Activated naive CD4-positive, alpha-beta T cell treated with anti-CD3 and anti-CD28 coated beads, Interleukin-2, amount 10 ng/mL, durations not matched to agents 7 days and 5 days (primary cell): ENCODE measurements around the gene C14orf119.

Experiments used
- CTCF ChIA-PET: fragments of 350-600 bp; sonication (Branson Sonifier 250); formaldehyde crosslinking; loops from one replicate; lab custom pipeline; 2021; ENCODE audit warnings: antibody characterized with exemption; lab: Charles Lee
- DNase-seq: peaks from one replicate; pipeline ENCODE4 v3.0.0-alpha.2; 2020
- H3K27ac Mint-ChIP-seq: one replicate; pipeline ENCODE4 v1.8.0; 2021; ENCODE audit warnings: mild to moderate bottlenecking, moderate library complexity, mixed read lengths
- H3K27me3 Mint-ChIP-seq: one replicate; pipeline ENCODE4 v1.8.0; 2021; ENCODE audit warnings: mild to moderate bottlenecking, mixed read lengths
- H3K36me3 Mint-ChIP-seq: one replicate; pipeline ENCODE4 v1.8.0; 2021; ENCODE audit warnings: mixed read lengths
- H3K4me1 Mint-ChIP-seq: one replicate; pipeline ENCODE4 v1.8.0; 2021; ENCODE audit warnings: mixed read lengths
- H3K4me3 Mint-ChIP-seq: one replicate; pipeline ENCODE4 v1.8.0; 2021; ENCODE audit warnings: mild to moderate bottlenecking, moderate library complexity, mixed read lengths
- H3K9me3 Mint-ChIP-seq: one replicate; pipeline ENCODE4 v1.8.0; 2021; ENCODE audit warnings: mixed read lengths

The C14orf119 gene, protein sequence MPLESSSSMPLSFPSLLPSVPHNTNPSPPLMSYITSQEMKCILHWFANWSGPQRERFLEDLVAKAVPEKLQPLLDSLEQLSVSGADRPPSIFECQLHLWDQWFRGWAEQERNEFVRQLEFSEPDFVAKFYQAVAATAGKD

DNA sequence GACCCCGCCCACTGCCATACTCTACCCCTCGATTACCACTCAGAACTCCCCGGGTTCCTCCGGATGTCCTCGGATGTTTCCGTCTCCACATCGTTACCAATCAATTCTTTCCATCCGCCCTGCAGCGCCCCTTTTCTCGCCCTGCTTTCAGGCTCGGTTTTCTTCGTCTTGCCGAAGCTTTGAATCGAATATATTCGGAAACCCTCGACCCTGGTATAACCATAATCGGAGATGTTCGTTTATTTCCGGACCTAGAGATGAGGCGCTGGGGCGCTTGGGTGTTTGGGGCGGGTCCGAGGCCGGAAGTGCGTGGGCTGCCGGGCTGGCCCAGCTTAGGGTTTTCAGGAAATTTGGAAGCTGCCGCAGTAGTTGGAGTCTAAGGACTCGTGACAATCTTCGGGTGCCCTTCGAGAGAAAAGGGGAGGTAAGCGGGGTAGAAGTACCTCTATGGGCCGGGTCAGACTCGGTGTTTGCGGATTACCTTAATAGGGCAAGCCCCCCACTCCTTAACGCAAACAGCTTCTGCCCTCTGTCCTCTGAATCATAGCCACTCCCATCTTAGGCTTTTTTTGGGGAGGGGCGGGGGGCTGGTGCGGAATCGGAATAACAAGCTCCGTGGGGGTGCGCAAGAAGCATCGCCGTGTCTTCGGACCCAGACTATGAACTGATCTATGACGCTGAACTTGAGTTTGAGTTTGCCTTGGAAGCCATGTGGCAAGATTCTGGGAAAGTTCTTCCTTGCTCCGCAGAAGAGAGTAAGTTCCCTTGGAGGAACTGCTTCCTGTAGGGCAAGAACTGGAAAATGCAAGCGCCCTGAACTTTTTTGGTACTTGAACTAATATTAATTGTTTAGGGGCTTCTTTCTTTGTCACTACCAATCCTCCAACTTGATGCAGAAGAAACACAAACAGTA lies at the start of gene C14orf119:
Gene C14orf119, plus strand, starts transcription at position 310 of the 913 bp plus-strand sequence. CDS start 2,154 bp downstream, outside the sequence.
- H3K4me1 Mint-ChIP-seq: peaks cover 30% of the 10 kb centered on the region
- H3K36me3 Mint-ChIP-seq: peaks cover 42% of the 10 kb centered on the region
- peak; percentile 100 for DNase-seq

DNA sequence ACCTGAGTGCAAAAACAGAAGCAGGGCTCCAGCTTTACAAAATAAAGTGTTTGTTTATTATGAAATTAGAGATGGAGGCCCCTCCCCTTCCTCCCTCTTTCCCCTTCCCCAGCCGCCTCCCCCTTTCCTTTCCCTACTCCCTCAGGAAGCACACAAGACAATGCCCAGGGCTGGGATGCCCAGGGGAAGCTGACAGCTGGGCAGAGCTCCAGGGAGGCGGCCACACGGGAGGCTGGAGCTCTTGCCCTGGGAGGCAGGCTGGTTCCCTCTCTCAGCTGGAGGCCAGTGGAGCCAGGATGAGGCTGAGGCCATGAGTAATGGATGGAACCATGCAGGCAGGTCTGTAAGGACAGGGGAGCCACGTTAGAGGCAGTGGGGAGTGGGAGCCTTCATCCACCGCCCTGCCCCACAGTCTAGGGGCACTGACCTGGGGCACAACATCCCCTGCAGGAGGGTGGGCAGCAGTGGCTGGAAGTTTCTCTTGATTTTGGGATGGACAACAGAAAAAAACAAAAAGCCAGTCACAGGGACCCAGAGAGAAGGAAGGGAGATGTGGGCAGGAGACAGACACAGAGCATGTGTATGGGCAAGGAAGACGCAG lies 48.2 kb upstream of the C14orf119 start:
- no peak for DNase-seq
- Mint-ChIP-seq H3K4me3 (no peak overlapping the region), H3K27me3 (peaks cover 32% of the 10 kb centered on the region), H3K4me1 (no peaks in the 10 kb centered on the region), H3K27ac (no peak overlapping the region), H3K36me3 (no peaks in the 10 kb centered on the region), H3K9me3 (no peaks in the 10 kb centered on the region)
- CTCF ChIA-PET: interaction anchor here (0.7 to 19.2 kb wide), 3 partner anchors 11 to 58 kb away, joined by 4 to 633 read pairs (median 4); partner anchors contain the start of genes AJUBA and CDH24

More for the DNA sequence above, at the start of gene C14orf119:
- CTCF ChIA-PET: interaction anchor here (0.6 to 2.8 kb wide), 11 partner anchors 9 to 236 kb away, joined by 3 to 26 read pairs (median 5); no protein-coding TSS in a partner anchor
- no peak within 1 kb of the TSS for H3K27ac Mint-ChIP-seq
- no peaks in the 10 kb centered on the region for H3K9me3 Mint-ChIP-seq
- H3K4me3 Mint-ChIP-seq: no peak within 1 kb of the TSS
- H3K27me3 Mint-ChIP-seq: no peaks in the 10 kb centered on the region

DNA sequence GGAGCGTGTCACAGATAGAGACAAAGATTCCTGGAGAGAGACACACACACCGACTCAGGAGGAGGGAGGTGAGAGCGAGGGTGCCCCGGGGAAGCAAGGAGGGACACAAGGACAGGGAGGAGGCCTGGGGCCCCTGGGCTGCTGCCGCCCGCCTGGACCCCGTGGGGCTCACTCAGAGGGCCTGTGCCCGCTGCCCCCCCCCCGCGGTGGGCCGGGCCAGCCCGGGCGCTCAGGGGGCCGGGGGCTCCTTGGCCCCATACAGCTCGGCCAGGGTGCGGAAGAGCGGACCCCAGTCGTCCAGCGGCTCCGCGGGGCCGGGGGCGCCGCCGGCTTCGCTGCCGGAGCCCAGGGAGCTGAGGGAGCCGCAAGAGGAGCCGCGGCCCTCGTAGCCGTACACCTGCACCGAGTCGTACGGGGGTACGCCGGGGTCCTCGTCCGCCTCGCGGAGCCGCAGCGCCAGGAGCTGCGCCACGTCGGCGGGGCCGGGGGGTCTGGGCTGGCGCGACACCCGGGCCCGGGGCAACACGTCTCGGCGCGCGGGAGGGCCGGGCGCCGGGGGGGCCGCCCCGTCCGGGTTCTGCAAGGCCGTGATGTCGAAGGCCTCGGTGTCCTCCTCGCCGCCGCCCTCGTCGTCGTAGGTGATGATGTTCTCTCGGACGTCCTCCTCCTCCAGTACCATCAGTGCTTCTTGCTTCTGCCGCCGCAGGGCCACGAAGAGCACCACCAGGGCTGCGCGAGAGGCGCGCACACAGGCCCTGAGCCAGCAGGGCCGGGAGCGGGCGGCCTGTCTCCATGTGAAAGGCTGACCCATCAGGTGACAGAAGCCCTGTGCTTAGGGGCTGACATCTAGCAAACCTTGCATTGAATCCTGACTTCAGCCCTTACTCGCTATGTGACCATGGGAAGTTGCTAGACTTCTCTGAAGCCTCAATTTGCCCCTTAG lies 47.3 kb upstream of the C14orf119 start:
- Mint-ChIP-seq H3K9me3 (no peaks in the 10 kb centered on the region), H3K36me3 (no peaks in the 10 kb centered on the region), H3K27me3 (peaks cover 26% of the 10 kb centered on the region), H3K4me1 (no peaks in the 10 kb centered on the region), H3K27ac (no peak overlapping the region), H3K4me3 (no peak overlapping the region)
- CTCF ChIA-PET: interaction anchor here (0.7 to 19.2 kb wide), 3 partner anchors 10 to 58 kb away, joined by 3 to 633 read pairs (median 4); partner anchors contain the start of genes AJUBA and CDH24
- no peak for DNase-seq

DNA sequence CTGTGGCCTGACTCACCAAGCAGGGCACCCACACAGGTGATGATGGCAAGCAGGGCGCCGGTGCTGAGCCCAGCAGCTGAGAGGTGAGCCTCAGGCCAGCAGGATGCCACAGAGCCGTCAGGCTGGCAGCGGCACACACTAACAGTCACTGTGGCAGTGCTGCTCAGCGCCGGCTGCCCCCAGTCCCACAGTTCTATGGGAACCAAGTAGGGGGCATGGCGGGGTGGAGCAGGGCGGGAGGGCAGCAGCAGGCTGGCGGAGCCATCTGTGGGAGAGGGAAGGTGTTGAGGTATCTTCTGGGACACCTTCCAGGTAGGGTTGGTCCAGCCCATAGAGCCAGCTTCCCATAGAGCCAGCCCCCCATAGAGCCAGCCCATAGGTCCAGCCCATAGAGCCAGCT lies 46.3 kb upstream of the C14orf119 start:
- H3K27me3 Mint-ChIP-seq: peaks cover 18% of the 10 kb centered on the region
- no peak for DNase-seq
- no peak overlapping the region for H3K4me3 Mint-ChIP-seq
- CTCF ChIA-PET: interaction anchor here (0.6 to 19.2 kb wide), 4 partner anchors 9 to 59 kb away, joined by 3 to 633 read pairs (median 4); partner anchors contain the start of gene AJUBA
- no peak overlapping the region for H3K27ac Mint-ChIP-seq
- H3K4me1 Mint-ChIP-seq: no peaks in the 10 kb centered on the region
- H3K36me3 Mint-ChIP-seq: no peaks in the 10 kb centered on the region
- no peaks in the 10 kb centered on the region for H3K9me3 Mint-ChIP-seq

DNA sequence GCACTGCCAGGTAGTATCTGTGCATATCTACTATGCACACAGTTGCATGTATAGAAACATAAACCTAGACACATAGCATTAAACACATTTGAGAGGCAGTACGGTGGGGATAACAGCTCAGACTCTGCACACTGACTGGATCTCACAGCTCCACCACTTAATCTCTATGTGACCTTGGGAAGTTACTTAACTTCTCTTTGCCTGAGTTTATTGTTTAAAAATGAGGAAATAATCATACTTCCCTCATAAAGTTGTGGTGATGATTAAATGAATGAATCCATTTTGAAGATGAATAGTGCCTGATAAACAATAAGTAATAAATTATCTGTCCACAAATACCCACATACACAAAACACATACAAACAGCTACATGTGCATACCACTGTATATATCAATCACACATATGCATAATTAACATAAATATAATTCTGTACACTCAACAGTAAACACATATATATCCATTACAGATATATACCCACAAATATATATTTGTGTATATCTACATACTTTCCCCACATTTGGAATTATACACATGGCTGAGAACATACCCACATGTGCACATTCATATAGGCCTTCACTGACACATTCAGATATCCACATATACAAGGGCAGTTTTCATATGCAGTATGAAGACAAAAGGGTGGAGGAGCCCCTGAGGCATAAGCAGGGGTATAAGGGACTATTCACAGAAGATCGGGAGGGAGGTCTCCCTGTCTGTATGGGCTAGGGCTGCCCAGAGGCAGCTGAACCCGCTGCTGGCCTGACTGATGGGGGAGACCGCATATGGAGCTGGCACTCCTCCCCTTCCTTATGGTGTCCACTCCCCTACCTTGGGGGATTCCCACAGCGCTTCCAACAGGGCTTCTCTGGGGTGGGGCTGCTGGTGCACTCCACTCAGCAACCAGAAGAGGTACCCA lies 43.9 kb upstream of the C14orf119 start:
- Mint-ChIP-seq H3K36me3 (no peaks in the 10 kb centered on the region), H3K27me3 (peaks cover 18% of the 10 kb centered on the region), H3K9me3 (no peaks in the 10 kb centered on the region), H3K4me3 (no peak overlapping the region), H3K4me1 (peaks cover 8% of the 10 kb centered on the region), H3K27ac (no peak overlapping the region)
- DNase-seq: no peak
- CTCF ChIA-PET: interaction anchor here (1.8 to 19.2 kb wide), 2 partner anchors 62 to 79 kb away, joined by 8 to 633 read pairs; partner anchors contain the start of gene AJUBA

DNA sequence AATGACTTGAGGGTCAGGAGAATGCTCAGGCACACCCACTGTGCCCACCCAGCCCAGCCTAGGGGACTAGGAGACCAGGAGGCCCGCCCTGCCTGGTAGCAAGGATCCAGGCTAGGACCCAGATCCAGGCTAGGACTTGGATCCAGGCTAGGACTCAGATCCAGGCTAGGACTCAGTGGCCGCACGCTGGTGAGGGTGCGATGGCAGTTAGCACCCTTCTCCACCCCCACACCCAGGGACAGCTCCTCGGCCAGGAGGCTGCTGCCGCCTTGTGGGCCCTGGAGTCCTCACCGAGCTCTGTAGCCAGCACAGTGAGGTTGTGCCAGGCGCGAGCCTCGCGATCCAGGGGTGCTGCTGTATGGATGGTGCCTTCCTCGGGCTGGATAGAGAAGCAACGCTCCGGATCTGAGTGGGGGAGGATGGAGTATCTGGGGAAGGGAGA lies 43.1 kb upstream of the C14orf119 start:
- Mint-ChIP-seq H3K36me3 (no peaks in the 10 kb centered on the region), H3K4me1 (peaks cover 13% of the 10 kb centered on the region), H3K27ac (no peak overlapping the region), H3K4me3 (no peak overlapping the region), H3K27me3 (peaks cover 24% of the 10 kb centered on the region), H3K9me3 (no peaks in the 10 kb centered on the region)
- CTCF ChIA-PET: interaction anchor here (0.7 to 19.2 kb wide), 4 partner anchors 29 to 80 kb away, joined by 3 to 633 read pairs (median 6); partner anchors contain the start of gene AJUBA
- no peak for DNase-seq

DNA sequence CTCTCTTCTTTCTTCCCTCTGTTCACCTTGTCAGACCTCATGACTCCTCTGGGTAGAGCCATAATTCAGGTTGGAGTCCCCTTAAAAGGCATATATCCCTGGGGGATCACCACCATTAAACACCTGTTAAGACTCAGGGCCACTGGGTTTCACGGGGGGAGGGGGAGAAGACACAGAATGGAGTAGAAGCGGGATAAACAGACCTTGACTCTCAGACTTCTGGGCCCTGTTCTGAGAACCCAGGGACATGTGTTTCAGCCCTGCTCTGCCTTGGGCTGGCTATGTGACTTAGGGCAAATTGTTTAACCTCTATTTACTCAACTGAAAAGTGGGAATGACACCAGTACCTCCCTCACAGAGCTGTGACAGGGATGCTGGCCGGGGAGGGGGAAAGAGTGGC lies 42.6 kb upstream of the C14orf119 start:
- Mint-ChIP-seq H3K27me3 (peaks cover 20% of the 10 kb centered on the region), H3K4me1 (peaks cover 13% of the 10 kb centered on the region), H3K36me3 (no peaks in the 10 kb centered on the region), H3K27ac (no peak overlapping the region), H3K4me3 (no peak overlapping the region), H3K9me3 (no peaks in the 10 kb centered on the region)
- no peak for DNase-seq
- CTCF ChIA-PET: interaction anchor here (0.7 to 19.2 kb wide), 4 partner anchors 29 to 80 kb away, joined by 3 to 633 read pairs (median 12); partner anchors contain the start of gene AJUBA

DNA sequence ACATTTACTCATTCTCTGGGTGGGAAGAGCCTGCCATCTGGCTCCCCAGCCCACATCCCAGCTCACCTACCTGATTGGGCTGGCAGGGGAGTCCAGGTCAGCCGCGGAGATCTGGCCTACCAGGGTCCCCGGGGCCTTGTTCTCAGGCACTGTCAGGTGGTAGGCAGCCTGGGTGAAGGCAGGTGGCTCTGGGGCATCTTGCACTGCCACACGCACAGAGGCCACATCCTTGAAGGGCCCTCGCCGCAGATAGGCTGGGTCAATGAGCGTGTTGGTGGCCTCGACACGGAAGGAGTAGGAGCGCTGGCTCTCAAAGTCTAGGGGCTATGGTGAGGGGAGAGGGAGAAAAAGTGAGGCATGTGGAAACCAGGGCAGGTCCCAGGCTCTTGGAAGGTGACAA lies 41.9 kb upstream of the C14orf119 start:
- H3K27me3 Mint-ChIP-seq: peaks cover 25% of the 10 kb centered on the region

DNA sequence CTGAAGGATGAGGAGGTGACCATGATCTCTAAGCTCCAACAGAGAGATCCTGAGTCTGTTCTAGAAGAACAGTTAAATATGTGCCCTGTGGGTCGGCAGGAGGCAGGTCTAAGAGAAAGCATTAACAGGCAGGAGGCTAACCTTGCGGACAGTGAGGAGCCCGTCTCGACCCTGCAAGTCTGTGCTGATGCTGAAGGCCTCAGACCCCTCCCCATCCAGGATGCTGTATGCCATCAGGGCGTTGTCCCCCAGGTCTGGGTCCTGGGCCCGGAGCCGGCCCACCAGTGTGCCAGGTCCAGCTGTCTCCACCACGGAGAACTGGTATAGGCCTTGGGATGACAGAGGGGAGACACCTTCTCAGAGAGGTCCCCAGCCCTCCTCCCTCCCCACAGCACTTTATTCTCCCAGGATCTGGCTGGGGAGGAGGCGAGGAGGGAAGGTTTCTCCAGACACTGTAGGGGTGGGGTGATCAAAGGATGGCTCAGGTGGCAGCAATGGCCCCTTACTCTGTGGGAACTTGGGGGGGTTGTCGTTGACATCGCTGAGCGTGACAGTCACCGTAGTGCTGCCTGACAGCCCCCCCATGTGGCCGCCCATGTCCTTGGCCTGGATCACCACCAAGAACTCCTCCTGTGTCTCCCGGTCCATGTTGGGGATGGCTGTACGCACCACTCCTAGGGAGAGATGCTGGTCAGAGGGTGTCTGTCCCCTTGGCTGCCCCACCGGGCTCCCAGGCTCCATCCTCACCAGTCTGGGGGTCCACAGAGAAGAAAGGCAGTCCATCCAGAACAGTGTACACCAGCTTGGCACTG lies 41.1 kb upstream of the C14orf119 start:
- CTCF ChIA-PET: interaction anchor here (0.6 to 19.2 kb wide), 11 partner anchors 10 to 492 kb away, joined by 3 to 633 read pairs (median 6); partner anchors contain the start of genes AJUBA and PSMB11
- peaks cover 21% of the 10 kb centered on the region for H3K4me1 Mint-ChIP-seq
- H3K27me3 Mint-ChIP-seq: peaks cover 25% of the 10 kb centered on the region
- H3K9me3 Mint-ChIP-seq: no peaks in the 10 kb centered on the region
- H3K4me3 Mint-ChIP-seq: no peak overlapping the region
- peak; percentile 54 for DNase-seq
- no peak overlapping the region for H3K27ac Mint-ChIP-seq
- peaks cover 7% of the 10 kb centered on the region for H3K36me3 Mint-ChIP-seq

More for the DNA sequence above, 41.9 kb upstream of the C14orf119 start:
- no peaks in the 10 kb centered on the region for H3K9me3 Mint-ChIP-seq
- CTCF ChIA-PET: interaction anchor here (1.0 to 19.2 kb wide), 4 partner anchors 15 to 81 kb away, joined by 3 to 633 read pairs (median 13); partner anchors contain the start of gene AJUBA
- no peak overlapping the region for H3K4me3 Mint-ChIP-seq
- no peak for DNase-seq
- peaks cover 20% of the 10 kb centered on the region for H3K4me1 Mint-ChIP-seq
- H3K36me3 Mint-ChIP-seq: peaks cover 4% of the 10 kb centered on the region
- H3K27ac Mint-ChIP-seq: no peak overlapping the region

DNA sequence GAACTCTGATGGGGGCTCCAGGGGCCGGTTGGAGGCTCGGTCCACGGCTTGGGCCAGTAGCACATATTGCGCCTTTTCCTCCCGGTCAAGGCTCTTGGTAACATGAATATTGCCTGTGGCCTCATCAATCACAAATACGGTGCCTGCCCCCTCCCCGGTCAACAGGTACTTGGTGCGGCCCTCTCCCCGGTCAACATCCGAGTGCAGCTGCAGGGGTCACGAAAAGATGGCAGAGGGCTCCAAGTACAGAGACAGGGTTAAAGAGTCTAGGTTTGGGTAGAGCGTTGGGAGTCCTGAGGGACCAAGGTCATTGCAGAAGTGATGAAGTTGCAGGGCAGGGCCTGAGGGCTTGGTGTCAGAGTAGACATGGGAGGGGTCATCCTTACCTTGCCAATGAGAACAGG lies 40.2 kb upstream of the C14orf119 start:
- DNase-seq: no peak
- CTCF ChIA-PET: interaction anchor here (1.1 to 19.2 kb wide), 9 partner anchors 9 to 128 kb away, joined by 4 to 633 read pairs (median 7); partner anchors contain the start of genes AJUBA and PSMB11
- Mint-ChIP-seq H3K27ac (no peak overlapping the region), H3K4me3 (no peak overlapping the region), H3K36me3 (peaks cover 10% of the 10 kb centered on the region), H3K27me3 (peaks cover 25% of the 10 kb centered on the region), H3K4me1 (peaks cover 21% of the 10 kb centered on the region), H3K9me3 (no peaks in the 10 kb centered on the region)

DNA sequence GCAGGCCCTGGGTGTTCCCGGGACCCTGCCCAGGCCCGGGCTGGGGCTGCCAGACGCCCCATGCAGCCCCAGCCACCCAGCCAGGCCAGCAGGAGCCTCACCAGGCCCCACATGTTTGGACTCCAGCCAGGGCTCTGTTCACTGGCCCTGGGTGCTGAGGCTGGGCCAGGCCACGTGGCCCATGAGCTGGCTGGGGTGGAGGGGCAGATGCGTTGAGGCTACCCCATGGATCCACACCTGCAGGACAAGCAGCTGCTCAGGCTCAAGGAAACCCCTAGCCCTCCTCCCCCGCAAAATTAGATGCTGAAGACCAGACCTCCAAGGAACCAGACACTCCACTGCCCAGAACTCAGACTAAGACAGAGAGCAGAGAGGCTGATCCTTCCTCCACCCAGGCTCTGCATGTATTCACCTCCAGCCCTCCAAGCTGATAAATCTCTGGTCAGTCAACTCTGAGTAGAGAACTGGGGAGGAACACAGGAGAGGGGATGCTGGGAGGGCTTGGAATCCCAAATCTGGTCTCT lies 39.6 kb upstream of the C14orf119 start:
- no peak overlapping the region for H3K27ac Mint-ChIP-seq
- H3K27me3 Mint-ChIP-seq: peaks cover 25% of the 10 kb centered on the region
- no peak for DNase-seq
- H3K9me3 Mint-ChIP-seq: no peaks in the 10 kb centered on the region
- CTCF ChIA-PET: interaction anchor here (0.9 to 19.2 kb wide), 10 partner anchors 8 to 128 kb away, joined by 3 to 633 read pairs (median 6); partner anchors contain the start of genes AJUBA and PSMB11
- H3K4me1 Mint-ChIP-seq: peaks cover 21% of the 10 kb centered on the region
- peaks cover 11% of the 10 kb centered on the region for H3K36me3 Mint-ChIP-seq
- H3K4me3 Mint-ChIP-seq: peak overlapping the region; percentile 62
